D721Med (cell line): ENCODE measurements around the gene PANX2.

Source experiments
- DNase-seq: peaks from one replicate; pipeline ENCODE4 v3.0.0; 2011; ENCODE audit warnings: low spot score; ENCODE audit not compliant: insufficient read length
- FAIRE-seq: peaks from 2 replicates; lab custom pipeline; 2011; peaks lifted over from hg19 to GRCh38; lab: Jason Lieb, UNC
- TF ChIP-seq, protein P1 (sequence below): IDR thresholded peaks from 2 replicates; pipeline ENCODE4 v1.5.1; 2012; ENCODE audit warnings: mild to moderate bottlenecking, control low read depth; ENCODE audit not compliant: insufficient read depth; ENCODE audit errors: missing control alignments

The PANX2 gene

DNA sequence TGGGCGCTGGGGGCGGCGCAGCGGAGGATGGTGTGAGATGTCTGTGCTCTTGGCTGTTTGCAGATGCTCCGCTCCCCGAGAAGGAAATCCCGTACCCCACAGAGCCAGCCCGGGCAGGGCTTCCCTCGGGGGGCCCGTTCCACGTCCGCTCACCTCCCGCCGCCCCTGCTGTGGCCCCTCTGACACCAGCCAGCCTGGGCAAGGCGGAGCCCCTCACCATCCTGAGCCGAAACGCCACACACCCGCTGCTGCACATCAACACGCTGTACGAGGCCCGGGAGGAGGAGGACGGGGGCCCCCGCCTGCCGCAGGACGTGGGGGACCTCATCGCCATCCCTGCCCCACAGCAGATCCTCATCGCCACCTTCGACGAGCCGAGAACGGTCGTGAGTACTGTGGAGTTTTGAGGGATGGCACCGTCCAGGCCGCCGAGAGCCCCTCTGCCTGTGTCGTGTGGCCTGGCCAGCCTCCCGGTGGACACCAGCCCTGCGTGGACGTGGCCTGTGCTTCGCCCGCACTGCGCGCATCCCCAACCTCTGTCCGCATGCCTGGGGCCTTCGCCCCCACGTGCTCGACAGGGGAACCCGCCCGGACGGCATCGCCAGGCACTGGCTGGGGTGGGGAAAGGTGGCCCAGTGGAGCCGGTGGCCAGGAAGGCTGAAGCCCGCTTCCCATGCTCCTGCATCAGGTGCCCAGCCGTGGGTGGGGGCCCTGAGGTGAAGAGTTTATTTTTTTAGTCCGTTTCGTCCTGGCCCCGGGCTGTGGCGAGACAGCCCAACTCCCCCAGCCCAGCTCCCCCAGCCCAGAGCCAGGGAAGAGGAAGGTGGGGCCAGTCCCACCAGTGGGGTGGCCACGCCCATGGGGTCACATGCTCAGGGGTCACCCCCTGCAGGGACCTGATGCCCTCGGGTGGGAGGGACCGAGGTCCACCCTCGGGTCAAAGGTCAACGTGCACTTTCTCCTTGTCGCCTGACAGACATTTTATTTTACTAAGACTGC, 8.6 kb downstream of the PANX2 start:
- no peak for FAIRE-seq
- DNase-seq = no peak
- TF ChIP-seq, protein P1, sequence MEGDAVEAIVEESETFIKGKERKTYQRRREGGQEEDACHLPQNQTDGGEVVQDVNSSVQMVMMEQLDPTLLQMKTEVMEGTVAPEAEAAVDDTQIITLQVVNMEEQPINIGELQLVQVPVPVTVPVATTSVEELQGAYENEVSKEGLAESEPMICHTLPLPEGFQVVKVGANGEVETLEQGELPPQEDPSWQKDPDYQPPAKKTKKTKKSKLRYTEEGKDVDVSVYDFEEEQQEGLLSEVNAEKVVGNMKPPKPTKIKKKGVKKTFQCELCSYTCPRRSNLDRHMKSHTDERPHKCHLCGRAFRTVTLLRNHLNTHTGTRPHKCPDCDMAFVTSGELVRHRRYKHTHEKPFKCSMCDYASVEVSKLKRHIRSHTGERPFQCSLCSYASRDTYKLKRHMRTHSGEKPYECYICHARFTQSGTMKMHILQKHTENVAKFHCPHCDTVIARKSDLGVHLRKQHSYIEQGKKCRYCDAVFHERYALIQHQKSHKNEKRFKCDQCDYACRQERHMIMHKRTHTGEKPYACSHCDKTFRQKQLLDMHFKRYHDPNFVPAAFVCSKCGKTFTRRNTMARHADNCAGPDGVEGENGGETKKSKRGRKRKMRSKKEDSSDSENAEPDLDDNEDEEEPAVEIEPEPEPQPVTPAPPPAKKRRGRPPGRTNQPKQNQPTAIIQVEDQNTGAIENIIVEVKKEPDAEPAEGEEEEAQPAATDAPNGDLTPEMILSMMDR = no peak

DNA sequence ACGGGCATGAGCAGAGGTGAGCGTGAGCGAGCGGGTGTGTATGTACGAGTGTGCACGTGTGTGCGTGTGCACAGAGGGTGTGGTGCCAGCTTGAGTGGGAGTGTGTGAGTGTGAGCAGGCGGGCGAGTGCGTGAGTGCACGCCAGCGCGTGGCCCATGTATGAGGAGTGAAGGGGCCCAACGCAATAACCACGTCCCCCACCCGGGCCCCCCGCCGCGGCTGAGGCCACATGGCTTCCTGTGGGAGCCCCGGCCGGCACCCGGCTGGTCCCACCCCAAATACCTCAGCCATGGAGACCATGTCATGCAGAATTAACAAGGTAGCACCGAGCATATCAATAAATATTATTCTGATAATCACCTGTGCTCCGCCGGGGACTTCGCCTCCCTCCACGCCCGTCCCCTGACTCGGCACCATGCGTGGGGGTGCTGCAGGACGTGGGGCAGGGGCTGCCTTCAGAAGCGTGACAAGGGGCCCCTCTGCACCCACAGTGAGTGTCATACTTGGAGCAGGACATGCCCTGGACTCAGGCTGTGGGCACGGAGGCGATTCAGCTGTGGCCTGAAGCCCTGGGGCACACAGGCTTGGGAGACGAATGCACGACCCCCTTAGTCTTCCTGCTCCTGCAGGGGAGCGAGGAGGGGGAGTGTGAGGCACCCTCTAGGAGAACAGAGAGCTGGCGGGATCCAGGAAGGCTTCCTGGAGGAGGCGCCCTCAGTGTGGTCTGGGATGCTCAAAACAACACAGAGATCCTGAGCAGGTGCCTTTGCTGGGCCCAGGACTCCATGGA, 9.6 kb downstream of the PANX2 start:
- FAIRE-seq = no peak
- TF ChIP-seq, protein P1 = no peak
- DNase-seq = no peak

DNA sequence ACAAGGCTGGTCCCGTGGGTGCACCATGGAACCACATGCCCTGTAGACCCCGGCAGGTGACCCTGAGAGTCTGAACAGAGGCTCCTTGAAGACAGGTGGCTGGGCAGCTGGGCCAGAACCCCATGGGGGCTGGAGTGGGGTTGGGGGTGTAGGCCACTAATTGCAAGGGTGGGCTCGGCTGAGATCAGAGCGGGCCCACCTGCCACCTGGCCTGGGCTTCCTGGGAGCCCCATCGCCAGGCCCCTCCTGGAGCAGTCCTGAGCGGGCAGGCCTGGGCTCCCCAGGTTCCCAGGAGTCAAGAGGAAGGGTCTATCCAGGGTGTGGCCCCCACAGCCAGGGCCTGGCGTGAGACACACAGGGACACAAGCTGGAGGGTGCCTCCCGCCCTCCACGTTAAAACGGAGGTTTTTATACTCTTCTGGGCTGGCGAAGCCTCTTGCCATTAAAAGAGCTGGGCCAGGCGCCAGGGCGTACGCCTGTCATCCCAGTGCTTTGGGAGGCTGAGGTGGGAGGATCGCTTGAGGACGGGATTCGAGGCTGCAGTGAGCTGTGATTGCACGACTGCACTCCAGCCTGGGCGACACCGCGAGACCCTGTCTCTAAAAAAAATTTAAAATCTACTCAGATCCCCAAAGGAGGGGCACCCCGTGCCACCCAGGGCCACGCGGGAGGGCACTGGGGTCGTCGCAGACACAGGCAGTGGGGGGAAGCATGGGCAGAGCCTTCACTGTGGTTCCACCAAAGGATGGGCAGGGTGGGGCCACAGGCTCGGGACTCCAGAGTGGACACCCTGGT, 10.4 kb downstream of the PANX2 start:
- no peak for DNase-seq
- TF ChIP-seq, protein P1 = no peak
- FAIRE-seq = no peak

DNA sequence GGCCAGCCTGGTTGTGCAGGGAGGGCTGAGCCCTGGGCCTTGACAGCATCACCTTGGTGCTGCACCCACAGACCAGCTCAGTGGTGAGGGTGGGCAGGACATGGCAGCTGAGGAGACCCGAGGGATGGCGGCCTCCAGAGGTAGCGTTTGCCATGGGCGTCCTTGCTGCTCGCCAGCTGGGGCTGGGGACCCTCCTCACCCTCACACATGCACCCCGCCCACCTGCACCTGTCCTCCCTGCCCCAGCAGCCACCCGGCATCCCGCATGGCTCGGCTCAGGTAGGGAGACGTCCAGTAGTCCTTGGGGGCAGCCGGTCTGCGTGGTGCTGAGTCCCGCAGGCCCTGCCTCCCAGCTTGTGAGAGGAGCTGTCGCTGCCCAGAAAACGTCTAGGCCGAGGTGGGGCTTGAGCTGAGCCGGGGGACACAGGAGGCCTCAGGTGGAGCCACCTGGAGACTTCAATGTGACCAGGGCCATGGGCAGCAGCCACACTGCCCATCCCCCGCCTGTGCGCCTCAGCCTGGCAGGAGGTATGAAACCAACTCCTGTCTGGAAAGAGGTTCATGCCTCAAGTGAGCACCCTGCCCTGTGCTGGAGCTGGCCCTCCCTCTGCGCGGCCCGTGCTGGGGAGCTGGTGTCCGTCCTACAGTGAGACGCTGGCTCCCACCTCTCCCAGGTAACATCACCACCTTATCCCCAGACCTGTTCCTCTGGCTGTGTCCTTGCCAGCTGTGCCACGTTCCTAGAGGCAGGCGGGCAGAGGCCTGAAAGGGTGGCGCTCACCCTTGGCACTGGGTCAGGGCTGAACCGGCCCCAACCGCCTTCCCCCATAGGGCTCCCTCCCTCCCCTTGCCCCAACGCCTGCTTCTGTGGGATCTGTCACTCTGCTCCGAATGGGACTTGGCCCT, 11.9 kb downstream of the PANX2 start:
- DNase-seq (no peak), FAIRE-seq (no peak)
- TF ChIP-seq, protein P1 = no peak

- FAIRE-seq = no peak
- no peak for DNase-seq
- TF ChIP-seq, protein P1 = no peak
Observed at GRCh38 chr22:50183141-50183971, 12.8 kb downstream of the PANX2 start.
